Measurements from ENCODE around the gene SGMS1. TPM values are rescaled to one million over a fixed set of nuclear protein-coding genes. Genes with fewer than 3 reads are reported as not detected.

The SGMS1 gene
- polyA plus RNA-seq, 1 donor (not counting 4 experiments of a cell fraction or from before 2014, with no cell fraction given) = 18.3 TPM

- Histone ChIP-seq H3K4me3 (ENCODE audit: control insufficient read depth in 2 of 3, extremely low read depth in 1 of 3, insufficient read depth in 2 of 3, low read depth in 1 of 3, low read length in 3 of 3) (no peak overlapping the region), H3K9me3 (ENCODE audit: control insufficient read depth, low read depth, low read length) (no peaks in the 10 kb centered on the region), H3K4me2 (ENCODE audit: control insufficient read depth, extremely low read depth, insufficient read depth, low read depth, low read length) (no peak overlapping the region), H3K36me3 (ENCODE audit: control insufficient read depth in 2 of 2, extremely low read depth in 1 of 2, insufficient read depth in 2 of 2, low read length in 2 of 2) (no peaks in the 10 kb centered on the region), H3K27me3 (ENCODE audit: control insufficient read depth, extremely low read depth, insufficient read depth, low read length) (no peaks in the 10 kb centered on the region), H3K27ac (ENCODE audit: control insufficient read depth, insufficient read depth, low read length) (no peak overlapping the region), H3K9me1 (ENCODE audit: control insufficient read depth, extremely low read depth, insufficient read depth, low read length) (no peaks in the 10 kb centered on the region), H4K20me1 (ENCODE audit: control insufficient read depth, extremely low read depth, insufficient read depth, low read length) (no peaks in the 10 kb centered on the region), H3K79me2 (ENCODE audit: control insufficient read depth, insufficient read depth, low read length) (no peaks in the 10 kb centered on the region), H2AFZ (ENCODE audit: control insufficient read depth, low read length) (no peak overlapping the region), H3K4me1 (ENCODE audit: control insufficient read depth, extremely low read depth, insufficient read depth, low read length) (no peaks in the 10 kb centered on the region), H3K9ac (ENCODE audit: control insufficient read depth, extremely low read depth, insufficient read depth, low read length) (no peak overlapping the region)
- dilution Hi-C loops (cut with MboI; ENCODE audit: extremely low pct_ligation_motif_present, low sequenced_read_pairs) = no loop called here
- FAIRE-seq (no peak), DNase-seq (ENCODE audit: low read depth, low spot score) (no peak)
- TF ChIP-seq, protein P1, sequence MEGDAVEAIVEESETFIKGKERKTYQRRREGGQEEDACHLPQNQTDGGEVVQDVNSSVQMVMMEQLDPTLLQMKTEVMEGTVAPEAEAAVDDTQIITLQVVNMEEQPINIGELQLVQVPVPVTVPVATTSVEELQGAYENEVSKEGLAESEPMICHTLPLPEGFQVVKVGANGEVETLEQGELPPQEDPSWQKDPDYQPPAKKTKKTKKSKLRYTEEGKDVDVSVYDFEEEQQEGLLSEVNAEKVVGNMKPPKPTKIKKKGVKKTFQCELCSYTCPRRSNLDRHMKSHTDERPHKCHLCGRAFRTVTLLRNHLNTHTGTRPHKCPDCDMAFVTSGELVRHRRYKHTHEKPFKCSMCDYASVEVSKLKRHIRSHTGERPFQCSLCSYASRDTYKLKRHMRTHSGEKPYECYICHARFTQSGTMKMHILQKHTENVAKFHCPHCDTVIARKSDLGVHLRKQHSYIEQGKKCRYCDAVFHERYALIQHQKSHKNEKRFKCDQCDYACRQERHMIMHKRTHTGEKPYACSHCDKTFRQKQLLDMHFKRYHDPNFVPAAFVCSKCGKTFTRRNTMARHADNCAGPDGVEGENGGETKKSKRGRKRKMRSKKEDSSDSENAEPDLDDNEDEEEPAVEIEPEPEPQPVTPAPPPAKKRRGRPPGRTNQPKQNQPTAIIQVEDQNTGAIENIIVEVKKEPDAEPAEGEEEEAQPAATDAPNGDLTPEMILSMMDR (optimal IDR thresholded peaks at IDR 0.05 in 1 of 3, IDR thresholded peaks at IDR 0.05 in 1 of 3, conservative IDR thresholded peaks at IDR 0.05 in 1 of 3; ENCODE audit: extremely low read depth in 1 of 3, insufficient read depth in 2 of 3, low read length in 3 of 3) = no peak
- TF ChIP-seq EZH2 (IDR thresholded peaks at IDR 0.05; ENCODE audit: low read length) = no peak
These were observed 34.4 kb upstream of the SGMS1 start for GRCh38 chr10:50658165-50658564.

DNA sequence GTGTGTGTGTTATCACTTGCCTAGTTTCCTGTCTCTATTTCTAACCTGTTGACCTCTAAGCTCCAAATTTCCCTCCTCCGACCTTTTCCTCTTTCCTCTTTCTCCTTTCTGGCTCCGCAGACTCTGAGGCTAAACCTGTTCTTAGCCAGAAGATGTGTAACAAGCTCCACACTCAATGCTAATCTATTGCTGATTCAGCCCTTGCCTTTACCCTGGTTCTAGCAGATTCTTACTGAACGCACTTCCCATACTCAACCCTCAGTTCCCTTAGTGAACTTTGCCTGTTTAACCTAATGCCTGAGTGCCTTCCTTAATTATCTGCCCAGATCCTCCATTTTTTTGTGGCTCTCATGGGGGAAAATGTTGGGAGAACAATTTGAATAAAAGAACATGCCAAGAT lies 30.0 kb upstream of the SGMS1 start:
- H4K20me1 ChIP-seq (ENCODE audit: control insufficient read depth, extremely low read depth, insufficient read depth, low read length) = no peaks in the 10 kb centered on the region
- H3K9ac ChIP-seq (ENCODE audit: control insufficient read depth, extremely low read depth, insufficient read depth, low read length) = no peak overlapping the region
- no peaks in the 10 kb centered on the region for H3K9me3 ChIP-seq (ENCODE audit: control insufficient read depth, low read depth, low read length)
- H2AFZ ChIP-seq (ENCODE audit: control insufficient read depth, low read length) = no peak overlapping the region
- H3K27ac ChIP-seq (ENCODE audit: control insufficient read depth, insufficient read depth, low read length) = no peak overlapping the region
- H3K4me3 ChIP-seq (ENCODE audit: control insufficient read depth in 2 of 3, extremely low read depth in 1 of 3, insufficient read depth in 2 of 3, low read depth in 1 of 3, low read length in 3 of 3) = no peak overlapping the region
- H3K4me1 ChIP-seq (ENCODE audit: control insufficient read depth, extremely low read depth, insufficient read depth, low read length) = no peaks in the 10 kb centered on the region
- DNase-seq (ENCODE audit: low read depth, low spot score) (no peak), FAIRE-seq (no peak)
- TF ChIP-seq EZH2 (IDR thresholded peaks at IDR 0.05; ENCODE audit: low read length) = no peak
- TF ChIP-seq, protein P1 (optimal IDR thresholded peaks at IDR 0.05 in 1 of 3, IDR thresholded peaks at IDR 0.05 in 1 of 3, conservative IDR thresholded peaks at IDR 0.05 in 1 of 3; ENCODE audit: extremely low read depth in 1 of 3, insufficient read depth in 2 of 3, low read length in 3 of 3) = no peak
- no peaks in the 10 kb centered on the region for H3K9me1 ChIP-seq (ENCODE audit: control insufficient read depth, extremely low read depth, insufficient read depth, low read length)
- H3K36me3 ChIP-seq (ENCODE audit: control insufficient read depth in 2 of 2, extremely low read depth in 1 of 2, insufficient read depth in 2 of 2, low read length in 2 of 2) = no peaks in the 10 kb centered on the region
- H3K79me2 ChIP-seq (ENCODE audit: control insufficient read depth, insufficient read depth, low read length) = no peaks in the 10 kb centered on the region
- dilution Hi-C loops (cut with MboI; ENCODE audit: extremely low pct_ligation_motif_present, low sequenced_read_pairs) = no loop called here
- no peaks in the 10 kb centered on the region for H3K27me3 ChIP-seq (ENCODE audit: control insufficient read depth, extremely low read depth, insufficient read depth, low read length)
- no peak overlapping the region for H3K4me2 ChIP-seq (ENCODE audit: control insufficient read depth, extremely low read depth, insufficient read depth, low read depth, low read length)
